GM12878 (cell line): Measurements from ENCODE around the gene RAI14. TPM values are rescaled to one million over a fixed set of nuclear protein-coding genes. Genes with fewer than 3 reads are reported as not detected.

Experiments used
- ATAC-seq: fragments of 200-7000 bp; cut with Tn5 transposase; 3 replicates; pipeline ENCODE4 v1.9.1; 2020; ENCODE audit warnings: mild to moderate bottlenecking, moderate library complexity
- BruUV-seq: library from RNA; stranded (reverse); fragments of 400-500 nt; replicated peaks from 2 replicates; lab custom pipeline; 2021; lab: Mats Ljungman, UMichigan
- CTCF ChIA-PET: fragments of 300-600 bp; sonication (Branson Sonifier 250); formaldehyde crosslinking; extraction: SDS; loops from one replicate; lab custom pipeline; 2021; ENCODE audit warnings: inconsistent platforms; lab: Yijun Ruan, JAX
- POLR2A ChIA-PET: fragments of 350-600 bp; formaldehyde crosslinking; extraction: SDS; loops from one replicate; lab custom pipeline; 2021; ENCODE audit warnings: inconsistent platforms; lab: Charles Lee
- RAD21 ChIA-PET: fragments of 300-600 bp; sonication (Branson Sonifier 250); formaldehyde crosslinking; loops from one replicate; lab custom pipeline; 2023; ENCODE audit warnings: antibody characterized with exemption; ENCODE audit not compliant: unreplicated experiment; lab: Charles Lee
- SMC1A ChIA-PET: fragments of 300-600 bp; sonication (Branson Sonifier 250); formaldehyde crosslinking; loops from one replicate; lab custom pipeline; 2023; ENCODE audit not compliant: unreplicated experiment, uncharacterized antibody; lab: Charles Lee
- DNase-seq: peaks from one replicate; pipeline ENCODE4 v3.0.0-alpha.2; 2011; ENCODE audit warnings: low read depth, low spot score
- FAIRE-seq: peaks from 3 replicates; lab custom pipeline; 2011; peaks lifted over from hg19 to GRCh38; lab: Jason Lieb, UNC
- H2AFZ ChIP-seq: 2 replicates; pipeline ENCODE4 v1.6.0; 2011; ENCODE audit warnings: low read depth, low read length, control low read depth; ENCODE audit not compliant: control insufficient read depth
- H3K27ac ChIP-seq: 2 replicates; pipeline ENCODE4 v1.5.1; 2011; ENCODE audit warnings: control low read depth; ENCODE audit not compliant: control insufficient read depth, insufficient read depth
- H3K27me3 ChIP-seq, 2 experiments: replicated peaks in 1 of 2; 2 replicates each; pipeline versions ENCODE4 v1.6.0 to v1.6.1; 2011; ENCODE audit warnings: low read length in 1 of 2; ENCODE audit not compliant: control insufficient read depth in 2 of 2, insufficient read depth in 2 of 2
- H3K36me3 ChIP-seq, 2 experiments: 2 replicates each; pipeline ENCODE4 v1.5.1; 2011; ENCODE audit warnings: low read length in 1 of 2; ENCODE audit not compliant: control insufficient read depth in 2 of 2, insufficient read depth in 2 of 2
- H3K4me1 ChIP-seq: 2 replicates; pipeline ENCODE4 v1.6.1; 2011; ENCODE audit warnings: mild to moderate bottlenecking, low read length, moderate library complexity, mixed read lengths; ENCODE audit not compliant: control insufficient read depth, insufficient read depth
- H3K4me2 ChIP-seq: 2 replicates; pipeline ENCODE4 v1.6.0; 2011; ENCODE audit warnings: control low read depth; ENCODE audit not compliant: control insufficient read depth, insufficient read depth
- H3K4me3 ChIP-seq: fragments of 200-600 bp; sonication (generic); 2 replicates; pipeline ENCODE4 v1.5.1; 2016
- H3K79me2 ChIP-seq: 2 replicates; pipeline ENCODE4 v1.6.0; 2011; ENCODE audit warnings: low read length; ENCODE audit not compliant: control insufficient read depth, insufficient read depth
- H3K9ac ChIP-seq: 2 replicates; pipeline ENCODE4 v1.8.0; 2011; ENCODE audit warnings: low read length, control low read depth, mixed read lengths; ENCODE audit not compliant: control insufficient read depth, insufficient read depth
- H3K9me3 ChIP-seq: replicated peaks from 3 replicates; pipeline ENCODE4 v1.5.1; 2011; ENCODE audit warnings: mild to moderate bottlenecking, low read length; ENCODE audit not compliant: control insufficient read depth, insufficient read depth
- H4K20me1 ChIP-seq: 2 replicates; pipeline ENCODE4 v1.6.0; 2011; ENCODE audit not compliant: control insufficient read depth, insufficient read depth
- PAX5 ChIP-seq: IDR thresholded peaks from 2 replicates; pipeline ENCODE4 v1.6.1; 2011; ENCODE audit warnings: low read depth, low read length, borderline replicate concordance
- ZNF384 ChIP-seq: IDR thresholded peaks from 2 replicates; pipeline ENCODE4 v1.6.1; 2012; ENCODE audit warnings: low read depth, mild to moderate bottlenecking, low read length, improper control_type of control experiment, borderline replicate concordance
- WGBS: methylation state at CpG from one replicate; pipeline ENCODE4 v1.1.6; 2016; ENCODE audit warnings: low lambda C conversion rate; ENCODE audit not compliant: insufficient replicate concordance, insufficient coverage; ENCODE audit errors: missing lambda C conversion rate; 5-methylcytosine and 5-hydroxymethylcytosine counted together
- in situ Hi-C: fragments of 300-500 bp; cut with MboI; formaldehyde crosslinking; loops from 9 replicates; pipeline ENCODE4 v1.14.3; 2018; ENCODE audit warnings: mixed read lengths
- intact Hi-C: fragments of 100-400 bp; cut with micrococcal nuclease; formaldehyde crosslinking; loops from one replicate; pipeline ENCODE4 v1.14.2; 2022; ENCODE audit not compliant: unreplicated experiment
- polyA plus RNA-seq, 11 experiments: library from polyadenylated mRNA; depleted of rRNA in 4 of 11; unstranded in 6 of 11; stranded (reverse) in 5 of 11; fragments of >200 nt; fragmentation: Nextera tagmentation in 4 of 11; fragmentation: Illumina TruSeq in 1 of 11; extraction: Ambion mirVana in 4 of 11; extraction: Trizol in 1 of 11; gene quantifications; 1 replicate in 1 of 11; 2 replicates in 10 of 11; pipeline versions ENCODE4 v1.2.1 to v1.2.3, GENCODE V29; 2011 to 2016; ENCODE audit warnings: inconsistent platforms in 2 of 11, missing spikeins in 2 of 11, low read depth in 1 of 11
- total RNA-seq, 4 experiments: library from RNA; depleted of rRNA in 3 of 4; stranded (reverse); fragments of >200 nt in 3 of 4; fragmentation: Illumina TruSeq in 1 of 4; extraction: Trizol in 1 of 4; gene quantifications; 2 replicates each; pipeline versions ENCODE4 v1.2.1 to v1.2.3, GENCODE V29; 2013 to 2021
- TF ChIP-seq, protein P1 (sequence below): fragments of 450-650 bp; IDR thresholded peaks from 2 replicates; pipeline ENCODE4 v1.6.1; 2014; ENCODE audit warnings: mild to moderate bottlenecking

Gene RAI14
- total and polyA plus RNA-seq, 10 of the 15 experiments (the other 5 are each of a cell fraction or from before 2014, with no cell fraction given): 0.18 to 4.6 (median 1.9) TPM

DNA sequence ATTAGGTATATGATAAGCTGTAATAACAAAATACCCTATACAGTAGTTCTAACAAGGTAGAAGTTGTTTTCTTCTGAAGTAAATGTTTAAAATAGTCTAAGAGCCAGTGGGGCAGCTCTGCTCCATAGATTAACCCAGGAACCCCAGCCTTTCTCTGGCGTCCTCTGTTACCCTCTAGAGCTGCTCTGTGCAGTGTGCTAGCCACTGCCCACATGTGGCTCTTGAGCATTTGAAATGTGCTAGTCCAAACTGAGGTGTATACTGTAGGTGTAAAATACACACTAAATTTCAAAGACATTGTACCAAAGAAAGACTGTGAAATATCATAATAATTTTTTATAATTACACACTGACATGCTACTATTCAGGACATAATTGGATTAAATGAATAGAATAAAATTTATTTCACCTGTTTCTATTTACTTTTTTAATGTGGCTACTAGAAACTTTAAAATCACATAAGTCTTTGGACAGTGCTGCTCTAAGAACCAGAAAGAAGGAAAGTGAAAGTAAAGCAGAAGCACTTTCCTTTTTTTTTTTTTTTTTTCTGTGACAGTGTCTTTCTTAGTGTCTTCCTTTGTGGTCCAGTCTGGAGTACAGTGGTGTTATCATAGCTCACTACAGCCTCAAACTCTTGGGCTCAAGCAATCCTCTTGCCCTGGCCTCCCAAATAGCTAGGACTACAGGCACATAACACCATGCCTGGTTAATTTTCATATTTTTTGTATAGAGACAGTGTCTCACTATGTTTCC is 39.3 kb downstream of the RAI14 start:
- DNase-seq: no peak

More for the DNA sequence above, 39.3 kb downstream of the RAI14 start:
- ChIA-PET POLR2A (no interaction called here), RAD21 (interaction anchor here (1.1 kb wide), 1 partner anchor 221 kb away, joined by 3 read pairs; no protein-coding TSS in a partner anchor), CTCF (no interaction called here), SMC1A (no interaction called here)
- no peak for FAIRE-seq
- H3K27ac ChIP-seq: no peak overlapping the region
- H3K79me2 ChIP-seq: no peaks in the 10 kb centered on the region
- no peaks in the 10 kb centered on the region for H3K36me3 ChIP-seq
- ATAC-seq: peak; percentile 73
- peak; percentile 81 for TF ChIP-seq ZNF384
- no peak for TF ChIP-seq PAX5
- TF ChIP-seq, protein P1, sequence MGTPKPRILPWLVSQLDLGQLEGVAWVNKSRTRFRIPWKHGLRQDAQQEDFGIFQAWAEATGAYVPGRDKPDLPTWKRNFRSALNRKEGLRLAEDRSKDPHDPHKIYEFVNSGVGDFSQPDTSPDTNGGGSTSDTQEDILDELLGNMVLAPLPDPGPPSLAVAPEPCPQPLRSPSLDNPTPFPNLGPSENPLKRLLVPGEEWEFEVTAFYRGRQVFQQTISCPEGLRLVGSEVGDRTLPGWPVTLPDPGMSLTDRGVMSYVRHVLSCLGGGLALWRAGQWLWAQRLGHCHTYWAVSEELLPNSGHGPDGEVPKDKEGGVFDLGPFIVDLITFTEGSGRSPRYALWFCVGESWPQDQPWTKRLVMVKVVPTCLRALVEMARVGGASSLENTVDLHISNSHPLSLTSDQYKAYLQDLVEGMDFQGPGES: no peak
- H3K4me2 ChIP-seq: no peak overlapping the region
- H3K9me3 ChIP-seq: no peaks in the 10 kb centered on the region
- in situ Hi-C loops: no loop called here
- H4K20me1 ChIP-seq: no peaks in the 10 kb centered on the region
- no TSS peak for BruUV-seq
- intact Hi-C loops: no loop called here
- H3K4me3 ChIP-seq: no peak overlapping the region
- H3K9ac ChIP-seq: no peak overlapping the region
- H3K4me1 ChIP-seq: no peaks in the 10 kb centered on the region
- WGBS: 0% methylated on average over 1 of the region's 1 CpG
- no peaks in the 10 kb centered on the region for H3K27me3 ChIP-seq
- no peak overlapping the region; the same call in 1 of the 2 replicates for H2AFZ ChIP-seq
